SU-DHL-6 (cell line): ENCODE data around the gene DNM2.

Source experiments
- H2AFZ ChIP-seq: fragments of 200-600 bp; sonication (generic); 2 replicates; pipeline ENCODE4 v1.6.1; 2014; ENCODE audit warnings: low read depth, mild to moderate bottlenecking, moderate library complexity, mixed read lengths, antibody characterized with exemption, low read length; ENCODE audit not compliant: severe bottlenecking
- H3F3A ChIP-seq: fragments of 200-600 bp; shearing (Covaris generic); 2 replicates; pipeline ENCODE4 v1.6.0; 2016; ENCODE audit warnings: antibody characterized with exemption, mild to moderate bottlenecking; ENCODE audit not compliant: insufficient read depth
- H3K27ac ChIP-seq: fragments of 200-600 bp; sonication (generic); 2 replicates; pipeline ENCODE4 v1.5.1; 2016; ENCODE audit warnings: low read depth, mild to moderate bottlenecking, low read length, moderate library complexity, mixed read lengths
- H3K27me3 ChIP-seq: fragments of 200-600 bp; sonication (generic), shearing (Covaris generic); 2 replicates; pipeline ENCODE4 v1.6.0; 2014; ENCODE audit warnings: mild to moderate bottlenecking, low read length
- H3K36me3 ChIP-seq: fragments of 200-600 bp; sonication (generic); 2 replicates; pipeline ENCODE4 v1.6.1; 2014; ENCODE audit warnings: mild to moderate bottlenecking, low read length, mixed read lengths
- H3K4me2 ChIP-seq: fragments of 300-600, 200-600 bp; shearing (Covaris generic), sonication (generic); 2 replicates; pipeline ENCODE4 v1.6.0; 2014; ENCODE audit warnings: low read length, low read depth, mild to moderate bottlenecking; ENCODE audit not compliant: poor library complexity, severe bottlenecking
- H3K4me3 ChIP-seq: fragments of 200-600 bp; sonication (generic); 2 replicates; pipeline ENCODE4 v1.5.1; 2014; ENCODE audit warnings: antibody characterized with exemption, low read length, mild to moderate bottlenecking, mixed read lengths; ENCODE audit not compliant: insufficient read depth, poor library complexity, severe bottlenecking
- H3K79me2 ChIP-seq: fragments of 200-600 bp; sonication (generic); 2 replicates; pipeline ENCODE4 v1.6.1; 2014; ENCODE audit warnings: mild to moderate bottlenecking, low read length, moderate library complexity; ENCODE audit not compliant: insufficient read depth
- H3K9ac ChIP-seq: fragments of 200-600 bp; sonication (generic); 2 replicates; pipeline ENCODE4 v1.7.0; 2014; ENCODE audit warnings: mild to moderate bottlenecking, low read length
- H3K9me2 ChIP-seq: fragments of 200-600 bp; sonication (generic); replicated peaks from 2 replicates; pipeline ENCODE4 v1.6.1; 2014; ENCODE audit warnings: low read length; ENCODE audit not compliant: insufficient read depth
- H3K9me3 ChIP-seq: fragments of 200-600 bp; sonication (generic); 2 replicates; pipeline ENCODE4 v1.6.1; 2014; ENCODE audit warnings: low read length, mixed read lengths; ENCODE audit not compliant: insufficient read depth
- H4K20me1 ChIP-seq: fragments of 200-600 bp; sonication (generic); 2 replicates; pipeline ENCODE4 v1.6.1; 2014; ENCODE audit warnings: low read depth, mild to moderate bottlenecking, antibody characterized with exemption, low read length, moderate library complexity, mixed read lengths
- CTCF ChIP-seq: fragments of 200-600 bp; sonication (generic); IDR thresholded peaks from one replicate; pipeline ENCODE4 v1.5.1; 2017; ENCODE audit warnings: antibody characterized with exemption, mild to moderate bottlenecking, low read length, moderate library complexity; ENCODE audit not compliant: insufficient read depth, poor library complexity, severe bottlenecking
- EZH2phosphoT487 ChIP-seq: fragments of 200-600 bp; sonication (generic), shearing (Covaris generic); conservative IDR thresholded peaks from 2 replicates; pipeline ENCODE4 v1.6.1; 2018; ENCODE audit warnings: mild to moderate bottlenecking, antibody characterized with exemption, low read length, moderate library complexity, mixed read lengths

Gene DNM2

DNA sequence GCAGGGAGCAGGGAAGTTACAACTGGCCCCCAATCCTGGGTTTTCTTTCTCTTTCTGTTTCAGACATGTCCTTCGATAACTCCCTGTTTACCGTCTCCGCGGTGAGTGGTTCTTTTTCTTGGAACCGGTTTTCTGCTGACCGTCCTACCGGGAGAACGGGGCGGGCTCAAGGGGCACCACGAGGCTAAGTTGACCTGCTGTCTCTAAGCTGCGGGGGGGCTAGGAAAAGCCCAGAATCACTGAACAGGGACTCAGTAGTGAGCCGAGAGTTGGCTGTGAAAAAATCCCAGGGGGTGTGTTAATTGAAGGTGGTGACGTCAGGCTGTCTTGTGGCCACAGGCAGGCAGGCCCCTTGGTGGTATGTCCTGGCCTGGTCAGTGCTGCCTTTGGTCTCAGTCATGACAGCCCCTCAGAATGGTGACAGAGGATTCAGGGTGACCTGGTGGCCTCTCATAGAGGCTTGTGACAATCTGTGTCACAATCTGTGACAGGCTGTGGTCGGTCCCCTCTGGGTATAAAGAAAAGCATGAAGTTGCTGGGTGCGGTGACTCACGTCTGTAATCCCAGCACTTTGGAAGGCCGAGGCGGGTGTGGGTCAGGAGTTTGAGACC lies 145.3 kb downstream of the DNM2 start:
- H3K4me2 ChIP-seq = no peak overlapping the region

DNA sequence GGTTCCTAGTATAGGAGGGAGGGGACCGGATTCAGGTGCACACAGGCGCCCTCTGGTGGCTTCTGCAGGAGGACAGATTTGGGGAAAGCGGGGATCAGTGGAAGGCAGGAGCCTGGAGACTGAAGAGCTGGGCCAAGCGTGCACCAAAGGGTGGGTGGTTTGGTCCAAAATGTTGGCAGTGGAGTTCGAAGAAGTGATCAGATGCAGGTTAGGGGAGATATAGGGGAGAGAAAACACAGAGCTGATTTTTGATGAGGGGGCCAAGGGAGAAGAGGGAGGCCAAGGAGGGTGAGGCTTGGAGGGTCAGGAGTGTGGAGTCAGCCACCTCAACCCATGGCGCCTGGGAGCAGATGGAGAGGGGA lies 146.6 kb downstream of the DNM2 start:
- Histone ChIP-seq H3K4me2 (no peak overlapping the region), H3F3A (peaks cover 6% of the 10 kb centered on the region; the same call in 1 of the 2 replicates), H2AFZ (peak overlapping the region; percentile 90), H3K4me3 (no peak overlapping the region), H3K79me2 (no peaks in the 10 kb centered on the region), H3K36me3 (no peaks in the 10 kb centered on the region), H3K27me3 (no peaks in the 10 kb centered on the region), H3K9ac (0 out of 2 replicates have a peak overlapping the region, but pooled peaks have one; percentile 20), H3K9me3 (no peaks in the 10 kb centered on the region), H3K9me2 (no peaks in the 10 kb centered on the region), H4K20me1 (no peaks in the 10 kb centered on the region), H3K27ac (no peak overlapping the region)
- TF ChIP-seq CTCF (peak; percentile 96), EZH2phosphoT487 (no peak)

More for the DNA sequence above, 145.3 kb downstream of the DNM2 start:
- no peaks in the 10 kb centered on the region for H3K36me3 ChIP-seq
- no peaks in the 10 kb centered on the region for H3K9me3 ChIP-seq
- TF ChIP-seq EZH2phosphoT487 = no peak
- TF ChIP-seq CTCF = no peak
- no peaks in the 10 kb centered on the region for H3K27me3 ChIP-seq
- no peak overlapping the region for H2AFZ ChIP-seq
- H4K20me1 ChIP-seq = no peaks in the 10 kb centered on the region
- H3F3A ChIP-seq = peaks cover 6% of the 10 kb centered on the region; the same call in 1 of the 2 replicates
- no peak overlapping the region for H3K9ac ChIP-seq
- no peak overlapping the region for H3K27ac ChIP-seq
- no peaks in the 10 kb centered on the region for H3K79me2 ChIP-seq
- H3K9me2 ChIP-seq = no peaks in the 10 kb centered on the region
- no peak overlapping the region for H3K4me3 ChIP-seq

GRCh38 chr19:10866495-10866894 lies 148.6 kb downstream of the DNM2 start:
- H3K4me2 ChIP-seq = no peak overlapping the region

More at GRCh38 chr19:10866495-10866894, 148.6 kb downstream of the DNM2 start:
- no peaks in the 10 kb centered on the region for H3K9me2 ChIP-seq
- H3K36me3 ChIP-seq = no peaks in the 10 kb centered on the region
- H3K9me3 ChIP-seq = no peaks in the 10 kb centered on the region
- H2AFZ ChIP-seq = no peak overlapping the region
- TF ChIP-seq EZH2phosphoT487 = no peak
- no peak for TF ChIP-seq CTCF
- no peaks in the 10 kb centered on the region for H3K27me3 ChIP-seq
- H4K20me1 ChIP-seq = no peaks in the 10 kb centered on the region
- no peak overlapping the region for H3K9ac ChIP-seq
- no peak overlapping the region for H3K27ac ChIP-seq
- H3K4me3 ChIP-seq = no peak overlapping the region
- peaks cover 6% of the 10 kb centered on the region; the same call in 1 of the 2 replicates for H3F3A ChIP-seq
- H3K79me2 ChIP-seq = no peaks in the 10 kb centered on the region
